ENCODE results near the gene MICOS13.

The MICOS13 gene

GRCh38 chr19:5628461-5628860 is 51.9 kb downstream of the MICOS13 start:
- no peak for DNase-seq (ENCODE audit: low read depth, low spot score)

All from iPS DF 19.7 (cell line).